ENCODE data around the gene PBLD.

PBLD gene

DNA sequence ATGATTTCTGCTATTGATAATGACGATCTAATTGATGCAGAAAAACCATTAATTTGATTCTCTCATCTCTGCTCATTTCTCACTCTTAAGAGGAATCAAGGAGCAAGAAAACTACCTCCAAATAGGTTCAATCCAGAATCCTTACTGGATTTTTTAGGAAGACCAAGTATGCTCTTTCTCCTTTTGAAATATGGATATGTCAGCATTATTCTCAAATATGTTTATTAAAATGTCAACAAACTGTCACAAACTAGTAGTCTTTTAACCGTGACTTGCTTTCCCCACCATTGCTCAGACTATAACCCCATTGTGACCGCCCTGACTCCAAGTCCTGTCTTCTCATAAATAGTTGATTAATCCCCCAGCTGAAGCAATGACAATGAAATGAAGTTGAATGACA is 99.7 kb downstream of the PBLD start:
- no peak for DNase-seq (ENCODE audit: low read depth)
